ENCODE results near the gene CYP8B1.

DNA sequence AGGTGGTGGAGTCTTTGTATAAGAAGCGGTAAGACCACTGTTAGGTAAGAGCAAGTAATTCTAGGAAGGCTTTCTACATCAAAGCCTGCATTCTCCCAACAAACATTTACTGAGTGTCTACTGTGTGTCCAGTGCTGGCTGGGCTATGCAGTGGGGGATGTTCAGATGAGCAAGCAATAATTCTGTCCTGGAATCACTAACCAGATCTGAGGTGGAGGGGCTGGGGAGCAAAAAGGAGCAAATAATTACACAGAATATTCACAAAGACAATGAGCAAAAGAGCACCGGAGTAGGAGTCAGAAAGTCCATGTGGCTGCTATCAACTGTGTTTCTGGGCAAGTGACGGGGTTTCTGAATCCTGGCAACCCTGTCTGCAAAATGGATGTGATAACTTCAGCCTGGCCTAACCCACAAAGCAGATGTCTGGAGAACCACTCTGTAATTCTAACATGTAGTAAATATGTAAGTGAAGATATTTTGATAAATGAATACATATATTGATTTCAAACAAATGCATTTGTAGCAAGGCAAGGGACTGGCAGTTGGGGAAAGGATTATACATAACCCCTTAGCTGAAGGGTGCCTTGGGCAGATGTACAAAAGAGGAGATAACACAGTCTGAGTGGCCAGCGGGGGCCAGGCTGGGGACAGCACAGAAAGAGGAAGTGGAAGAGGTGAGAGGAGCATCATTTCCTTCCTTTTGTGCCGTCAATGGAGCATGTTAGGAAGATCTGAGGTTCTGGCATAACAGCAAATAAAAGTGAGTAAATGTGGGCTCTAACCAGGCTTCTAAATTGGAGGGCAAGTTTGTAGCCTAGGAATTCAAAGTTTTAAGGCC is 28.8 kb downstream of the CYP8B1 start:
- no peak for TF ChIP-seq EP300 (IDR thresholded peaks at IDR 0.05)
- TF ChIP-seq, protein P1, sequence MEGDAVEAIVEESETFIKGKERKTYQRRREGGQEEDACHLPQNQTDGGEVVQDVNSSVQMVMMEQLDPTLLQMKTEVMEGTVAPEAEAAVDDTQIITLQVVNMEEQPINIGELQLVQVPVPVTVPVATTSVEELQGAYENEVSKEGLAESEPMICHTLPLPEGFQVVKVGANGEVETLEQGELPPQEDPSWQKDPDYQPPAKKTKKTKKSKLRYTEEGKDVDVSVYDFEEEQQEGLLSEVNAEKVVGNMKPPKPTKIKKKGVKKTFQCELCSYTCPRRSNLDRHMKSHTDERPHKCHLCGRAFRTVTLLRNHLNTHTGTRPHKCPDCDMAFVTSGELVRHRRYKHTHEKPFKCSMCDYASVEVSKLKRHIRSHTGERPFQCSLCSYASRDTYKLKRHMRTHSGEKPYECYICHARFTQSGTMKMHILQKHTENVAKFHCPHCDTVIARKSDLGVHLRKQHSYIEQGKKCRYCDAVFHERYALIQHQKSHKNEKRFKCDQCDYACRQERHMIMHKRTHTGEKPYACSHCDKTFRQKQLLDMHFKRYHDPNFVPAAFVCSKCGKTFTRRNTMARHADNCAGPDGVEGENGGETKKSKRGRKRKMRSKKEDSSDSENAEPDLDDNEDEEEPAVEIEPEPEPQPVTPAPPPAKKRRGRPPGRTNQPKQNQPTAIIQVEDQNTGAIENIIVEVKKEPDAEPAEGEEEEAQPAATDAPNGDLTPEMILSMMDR (IDR thresholded peaks at IDR 0.05) = no peak

Data from tibial nerve (tissue), 4 donors.